Stimulated activated CD8-positive, alpha-beta memory T cell treated with anti-CD3 and anti-CD28 coated beads, Interleukin-12 subunit alpha, Interleukin-12 subunit beta, amount 100 ng/mL, for 24 hours (primary cell): ENCODE data around the gene HEMK1.
A peak's percentile ranks its signal among the peaks of the same experiment; 100 is the strongest.

ENCODE experiments used
- DNase-seq: peaks from one replicate; pipeline ENCODE4 v3.0.0-alpha.2; 2020; ENCODE audit errors: extremely low read depth

The HEMK1 gene

GRCh38 chr3:50573566-50574443 is 4.5 kb downstream of the HEMK1 start:
- no peak for DNase-seq

DNA sequence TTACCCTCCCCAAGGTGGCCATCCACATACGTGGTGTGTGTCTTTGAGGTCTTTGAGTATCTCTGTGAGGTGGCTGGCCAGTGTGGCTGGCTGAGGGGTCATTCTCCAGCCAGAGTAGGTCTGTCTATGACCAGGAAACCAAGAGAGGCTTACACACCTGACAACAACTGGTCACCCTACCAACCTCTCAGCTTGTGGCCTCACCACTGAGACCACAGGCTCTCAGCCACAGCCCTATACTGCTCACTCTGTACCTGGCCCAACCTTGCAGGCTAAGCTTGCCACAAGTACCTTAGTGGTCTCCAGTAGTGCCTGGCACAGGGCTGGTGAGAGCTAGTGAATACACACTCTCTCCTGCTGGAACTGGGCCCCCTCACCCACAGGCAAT is 5.1 kb downstream of the HEMK1 start:
- DNase-seq = no peak

- DNase-seq = no peak
Observed at GRCh38 chr3:50575372-50575771, 6.0 kb downstream of the HEMK1 start.

DNA sequence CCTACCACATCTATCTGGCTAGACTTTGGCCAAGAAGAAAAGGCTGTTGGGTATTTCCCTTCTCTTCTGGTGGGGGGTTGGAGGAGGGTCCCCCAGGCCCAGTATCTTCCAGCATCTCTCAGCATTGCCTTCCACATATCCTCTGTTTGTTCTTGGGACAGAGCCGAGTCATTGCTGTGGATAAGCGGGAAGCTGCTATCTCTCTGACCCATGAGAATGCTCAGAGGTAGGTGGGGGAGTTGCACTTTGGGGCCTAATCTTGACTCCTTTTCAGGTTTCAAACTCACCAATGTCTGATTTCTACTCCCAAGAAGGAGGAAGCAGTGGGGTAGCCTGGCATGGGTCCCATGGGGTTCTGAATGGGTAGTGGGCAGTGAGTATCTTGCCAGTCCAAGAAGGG is 8.0 kb downstream of the HEMK1 start:
- no peak for DNase-seq

GRCh38 chr3:50580683-50581458 is 11.5 kb downstream of the HEMK1 start:
- DNase-seq = no peak

- no peak for DNase-seq
Observed at GRCh38 chr3:50581459-50581842, 12.1 kb downstream of the HEMK1 start.

DNA sequence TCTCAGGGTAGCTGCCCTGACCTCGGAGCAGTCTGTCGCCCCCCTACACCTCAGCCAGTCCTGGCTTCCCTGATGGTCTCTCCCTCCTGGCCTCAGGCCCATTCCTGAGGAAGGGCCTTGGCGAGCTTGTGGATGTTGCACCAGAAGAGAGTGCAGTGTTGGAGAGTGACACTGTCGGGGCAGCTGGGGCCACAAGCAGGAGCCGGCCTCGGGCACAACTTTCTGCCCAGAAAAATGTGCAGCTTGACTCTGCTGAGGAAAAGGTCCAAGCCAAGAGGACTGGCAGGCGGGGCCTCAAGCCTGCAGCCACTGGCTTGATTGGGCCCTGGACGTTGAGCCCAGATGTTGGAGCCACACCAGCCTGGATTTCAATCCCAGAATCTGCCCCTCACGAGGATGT is 12.8 kb downstream of the HEMK1 start:
- DNase-seq = no peak

DNA sequence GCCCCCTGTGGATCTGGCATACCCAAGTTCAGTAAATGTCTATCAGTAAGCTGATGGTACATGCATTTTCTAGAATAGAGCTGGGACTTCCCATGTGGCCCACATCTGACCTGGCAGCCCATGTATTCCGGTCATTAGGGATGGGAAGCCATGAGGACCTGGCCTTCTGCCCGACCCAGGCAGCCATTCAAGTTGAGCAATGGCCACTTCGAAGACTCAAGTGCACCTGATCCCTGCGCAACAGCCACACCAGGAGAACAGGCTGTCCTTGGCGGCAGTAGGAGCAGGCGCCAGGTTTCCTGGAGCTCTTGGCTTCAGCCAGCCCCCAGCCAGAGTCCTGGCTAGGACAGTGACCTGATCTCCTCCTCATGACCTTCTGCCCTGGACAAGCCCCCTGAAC is 14.6 kb downstream of the HEMK1 start:
- DNase-seq = no peak

DNA sequence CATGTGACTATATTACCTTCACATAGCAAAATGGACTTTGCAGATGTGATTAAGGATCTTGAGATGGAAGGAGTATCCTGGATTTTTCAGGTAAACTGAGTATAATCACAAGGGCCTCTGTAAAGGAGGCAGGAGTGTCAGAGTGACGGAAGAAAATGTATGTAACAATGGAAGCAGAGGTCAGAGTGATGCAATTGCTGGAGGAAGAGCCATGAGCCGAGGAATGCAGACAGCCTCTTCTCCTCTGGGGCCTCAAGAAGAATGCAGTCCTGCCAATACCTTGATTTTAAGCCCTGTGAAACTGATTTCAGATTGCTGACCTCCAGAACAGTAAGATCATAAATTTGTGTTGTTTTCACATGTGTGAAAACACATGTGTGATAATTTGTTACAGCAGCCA is 15.1 kb downstream of the HEMK1 start:
- no peak for DNase-seq

DNA sequence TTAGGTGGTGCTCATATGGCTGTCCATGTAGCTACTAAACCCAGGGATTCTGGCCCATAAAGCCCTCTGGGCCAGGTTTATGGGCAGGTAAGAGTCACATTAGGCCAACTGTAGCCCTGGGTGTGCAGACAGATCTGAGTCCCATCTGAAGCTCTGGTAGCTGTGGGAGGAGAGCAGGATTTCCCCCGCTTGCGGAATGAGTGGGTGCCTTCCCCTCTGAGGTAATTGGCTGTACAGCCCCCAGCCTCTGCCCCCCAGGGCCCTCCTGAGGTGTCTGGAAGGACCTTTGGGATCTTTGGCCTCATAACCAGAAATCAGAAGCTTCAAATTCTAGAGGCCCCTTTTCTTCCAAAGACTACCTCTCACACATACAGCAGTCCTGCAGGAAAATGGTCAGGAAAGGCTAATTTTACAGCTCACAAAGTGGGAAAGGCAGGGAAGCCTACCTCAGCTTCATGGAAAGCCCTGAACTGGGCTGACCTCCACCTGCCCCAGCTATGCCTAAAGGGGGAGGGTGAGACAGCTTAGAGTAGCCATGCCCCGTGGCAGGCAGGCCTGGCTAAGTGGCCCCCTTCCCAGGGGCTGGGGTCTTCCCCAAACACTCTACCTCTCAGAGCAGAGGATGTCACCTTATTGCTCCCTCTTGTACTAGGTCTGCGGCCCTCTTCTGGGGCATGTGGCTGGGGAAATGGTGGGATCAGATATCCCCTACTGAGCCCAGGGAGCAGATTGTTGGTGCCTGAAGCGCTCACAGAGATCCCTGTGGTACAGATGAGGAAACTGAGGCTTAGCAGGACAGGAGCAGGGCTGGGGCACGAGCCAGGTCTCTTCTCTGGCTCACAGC is 16.8 kb downstream of the HEMK1 start:
- no peak for DNase-seq

- DNase-seq = no peak
Observed at GRCh38 chr3:50586763-50587070, 17.4 kb downstream of the HEMK1 start.

DNA sequence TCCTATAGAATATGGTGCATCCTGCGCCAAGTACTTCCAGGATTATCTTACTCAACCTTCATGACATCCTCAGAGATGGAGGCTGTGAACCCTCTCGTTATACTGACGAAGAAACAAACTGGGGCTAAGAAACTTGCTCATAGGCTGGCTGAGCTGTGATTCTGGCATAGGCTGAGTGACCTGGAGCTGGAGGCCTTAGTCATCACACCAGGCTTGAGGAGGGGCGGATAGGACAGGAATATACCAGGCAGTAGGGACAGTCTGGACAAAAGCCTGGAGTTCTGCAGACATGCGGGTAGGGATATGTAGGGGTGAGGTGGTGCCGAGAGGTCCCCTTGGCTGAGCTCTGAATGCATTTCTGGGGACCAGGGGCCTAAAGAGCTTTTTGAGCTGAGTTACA is 18.1 kb downstream of the HEMK1 start:
- DNase-seq = no peak

DNA sequence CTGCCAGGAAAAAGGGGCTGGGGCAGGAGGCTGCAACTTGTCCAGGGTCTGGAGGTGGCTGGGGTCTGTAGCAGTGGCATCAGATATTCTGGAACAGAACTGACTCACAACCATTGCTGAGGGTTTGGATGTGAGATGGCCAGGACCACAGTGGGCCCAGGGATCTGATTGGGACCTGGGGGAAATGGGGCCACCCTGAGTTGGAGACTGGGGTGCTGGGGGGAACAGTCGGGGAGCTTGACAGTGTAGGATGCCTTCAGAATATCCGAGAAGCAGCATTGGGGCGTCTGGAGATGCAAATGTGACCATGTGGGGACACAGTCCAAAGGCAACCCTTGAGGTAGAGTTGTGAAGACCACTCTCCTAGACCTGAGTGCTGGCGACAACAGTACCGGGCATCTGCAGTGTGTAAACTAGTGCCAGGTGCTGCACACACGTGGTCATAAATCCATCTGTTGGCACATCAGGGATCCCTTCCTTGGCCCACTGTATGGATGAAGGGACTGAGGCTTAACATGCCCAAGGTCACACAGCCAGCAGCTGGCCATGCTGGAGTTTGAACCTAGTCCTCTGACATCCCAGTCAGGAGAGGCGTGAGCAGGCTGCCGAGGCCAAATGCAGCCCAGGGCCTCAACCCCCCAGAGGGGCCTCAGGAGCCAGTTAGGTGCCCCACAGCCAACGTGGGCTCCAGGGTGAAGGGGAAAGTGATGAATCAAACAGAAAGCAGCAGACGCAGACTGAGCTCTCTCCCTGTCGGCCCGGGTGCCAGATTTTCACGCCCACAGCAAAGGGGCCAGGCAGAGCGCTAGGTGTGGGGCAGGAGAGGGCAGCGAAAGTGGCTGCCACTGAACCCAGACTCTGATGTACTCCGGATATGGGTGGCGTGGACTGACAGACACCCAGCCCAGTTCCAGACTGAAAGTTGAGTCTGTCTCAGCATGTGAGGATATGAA is 18.8 kb downstream of the HEMK1 start:
- DNase-seq = peak; percentile 70

GRCh38 chr3:50588759-50589433 is 19.6 kb downstream of the HEMK1 start:
- DNase-seq = no peak

DNA sequence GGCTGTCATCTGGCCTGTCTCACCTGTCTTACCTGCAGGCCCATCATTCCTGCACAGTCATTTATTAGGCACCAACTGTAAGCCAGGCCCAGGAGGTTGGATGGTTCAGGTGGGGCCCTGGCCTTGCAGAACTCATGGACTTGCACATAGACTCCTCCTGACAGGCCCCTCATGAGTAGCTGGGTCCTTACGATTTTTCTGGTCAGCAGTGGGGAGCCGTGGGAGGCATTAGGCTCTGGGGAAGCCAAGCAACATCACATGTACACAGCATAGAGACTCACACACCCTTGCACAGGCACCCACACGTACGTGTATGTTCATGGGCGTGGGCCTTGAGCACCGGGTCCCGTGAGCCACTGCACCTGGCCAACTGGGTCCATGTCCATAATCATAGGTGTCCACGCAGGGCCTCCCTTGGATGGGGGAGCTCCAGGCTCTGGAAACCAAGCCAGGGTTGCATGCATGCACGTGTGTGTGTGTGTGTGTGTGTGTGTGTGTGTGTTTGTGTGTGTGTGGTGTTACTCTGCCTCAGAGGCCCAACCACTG is 21.9 kb downstream of the HEMK1 start:
- no peak for DNase-seq

DNA sequence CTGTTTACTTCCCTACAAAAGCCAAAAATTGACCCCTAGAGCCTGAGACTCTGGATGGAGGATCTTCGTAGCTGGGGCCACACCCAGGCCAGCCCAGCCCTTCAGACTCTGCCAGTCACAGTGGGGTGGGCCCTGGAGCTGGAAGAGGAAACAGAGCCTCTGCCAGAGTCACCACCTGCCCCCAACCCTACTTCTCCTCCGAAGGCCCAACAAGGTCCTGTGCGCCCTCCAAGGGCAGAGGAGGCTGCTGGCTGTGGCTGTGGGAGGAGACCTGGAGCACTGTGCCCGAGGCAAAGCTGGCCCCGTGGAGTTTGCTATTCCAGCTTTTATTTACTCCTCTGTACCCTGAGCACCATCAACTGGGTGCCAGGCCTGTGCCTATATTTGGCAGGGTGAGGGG is 23.2 kb downstream of the HEMK1 start:
- no peak for DNase-seq

GRCh38 chr3:50594253-50594785 is 25.0 kb downstream of the HEMK1 start:
- no peak for DNase-seq

GRCh38 chr3:50599115-50599715 is 29.9 kb downstream of the HEMK1 start:
- DNase-seq = no peak

DNA sequence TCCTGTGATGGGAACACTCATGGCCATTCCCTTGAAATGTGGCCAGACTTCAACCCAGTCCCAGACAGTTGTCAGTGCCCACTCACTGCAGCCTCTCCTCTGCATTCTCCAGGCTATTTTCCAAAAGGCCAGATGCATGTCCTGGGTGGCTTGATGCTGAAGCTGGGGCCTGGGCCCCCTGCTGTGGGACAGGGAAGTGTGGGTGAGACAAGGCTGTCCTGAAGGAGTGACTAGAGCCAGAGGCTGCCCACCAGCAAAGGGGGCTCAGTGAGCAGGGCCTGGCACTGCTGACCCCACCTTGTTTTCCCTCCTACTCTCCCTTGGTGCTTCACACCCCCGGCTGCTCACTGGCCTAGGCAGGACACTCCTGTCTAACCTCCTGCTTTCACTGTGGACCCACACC is 30.4 kb downstream of the HEMK1 start:
- no peak for DNase-seq
